ENCODE measurements around the gene PGM2. TPM values are rescaled to one million over a fixed set of nuclear protein-coding genes. Genes with fewer than 3 reads are reported as not detected.

Gene PGM2
- polyA plus RNA-seq, 1 donor from 2014 or later = 9.3 TPM

DNA sequence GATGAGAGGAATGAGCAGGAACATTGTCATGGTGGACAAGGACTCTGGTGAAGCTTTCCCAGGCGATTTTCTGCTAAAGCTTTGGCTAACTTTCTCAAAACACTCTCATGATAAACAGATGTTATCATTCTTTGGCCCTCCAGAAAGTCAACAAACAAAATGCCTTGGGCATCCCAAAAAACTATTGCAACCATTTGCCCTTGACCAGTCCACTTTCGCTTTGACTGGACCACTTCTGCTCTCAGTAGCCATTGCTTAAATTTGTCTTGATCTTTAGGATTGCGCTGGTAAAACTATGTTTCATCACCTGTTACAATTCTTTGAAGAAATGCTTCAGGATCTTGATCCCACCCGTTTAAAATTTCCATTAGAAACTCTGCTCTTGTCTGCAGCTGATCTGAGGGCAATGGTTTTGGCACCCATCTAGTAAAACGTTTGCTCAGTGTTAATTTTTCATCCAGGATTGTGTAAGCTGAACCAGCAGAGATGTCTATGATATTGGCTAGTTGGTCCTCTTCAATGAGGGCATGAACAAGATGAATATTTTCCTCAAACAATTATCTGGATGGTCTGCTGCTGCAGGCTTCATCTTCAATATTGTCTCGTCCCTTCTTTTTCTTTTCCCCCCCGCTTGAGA, 79.2 kb downstream of the PGM2 start:
- Histone ChIP-seq H3K36me3 (ENCODE audit: insufficient read depth, low read length) (no peaks in the 10 kb centered on the region), H3K79me2 (replicated peaks; ENCODE audit: insufficient read depth, low read length) (no peaks in the 10 kb centered on the region), H3K4me2 (ENCODE audit: low read length) (no peak overlapping the region), H3K4me3 (ENCODE audit: low read length) (no peak overlapping the region), H3K9ac (ENCODE audit: low read length) (no peak overlapping the region), H4K20me1 (ENCODE audit: insufficient read depth) (no peaks in the 10 kb centered on the region), H3K27ac (ENCODE audit: low read length) (no peak overlapping the region), H3F3A (ENCODE audit: insufficient read depth, low read length, poor library complexity, severe bottlenecking) (no peaks in the 10 kb centered on the region), H2AFZ (ENCODE audit: low read depth, low read length) (no peak overlapping the region), H3K9me2 (ENCODE audit: insufficient read depth, low read length) (no peaks in the 10 kb centered on the region), H3K27me3 (ENCODE audit: insufficient read depth, low read depth, low read length) (no peaks in the 10 kb centered on the region), H3K9me3 (ENCODE audit: low read length) (no peaks in the 10 kb centered on the region)
- TF ChIP-seq SMC3 (conservative IDR thresholded peaks at IDR 0.05; ENCODE audit: poor library complexity) = no peak
- no peak for TF ChIP-seq EP300 (conservative IDR thresholded peaks at IDR 0.05; ENCODE audit: poor library complexity, severe bottlenecking)
- TF ChIP-seq EZH2 (IDR thresholded peaks at IDR 0.05; ENCODE audit: borderline replicate concordance, insufficient read depth, low read length, poor library complexity, severe bottlenecking) = no peak
- TF ChIP-seq, protein P1, sequence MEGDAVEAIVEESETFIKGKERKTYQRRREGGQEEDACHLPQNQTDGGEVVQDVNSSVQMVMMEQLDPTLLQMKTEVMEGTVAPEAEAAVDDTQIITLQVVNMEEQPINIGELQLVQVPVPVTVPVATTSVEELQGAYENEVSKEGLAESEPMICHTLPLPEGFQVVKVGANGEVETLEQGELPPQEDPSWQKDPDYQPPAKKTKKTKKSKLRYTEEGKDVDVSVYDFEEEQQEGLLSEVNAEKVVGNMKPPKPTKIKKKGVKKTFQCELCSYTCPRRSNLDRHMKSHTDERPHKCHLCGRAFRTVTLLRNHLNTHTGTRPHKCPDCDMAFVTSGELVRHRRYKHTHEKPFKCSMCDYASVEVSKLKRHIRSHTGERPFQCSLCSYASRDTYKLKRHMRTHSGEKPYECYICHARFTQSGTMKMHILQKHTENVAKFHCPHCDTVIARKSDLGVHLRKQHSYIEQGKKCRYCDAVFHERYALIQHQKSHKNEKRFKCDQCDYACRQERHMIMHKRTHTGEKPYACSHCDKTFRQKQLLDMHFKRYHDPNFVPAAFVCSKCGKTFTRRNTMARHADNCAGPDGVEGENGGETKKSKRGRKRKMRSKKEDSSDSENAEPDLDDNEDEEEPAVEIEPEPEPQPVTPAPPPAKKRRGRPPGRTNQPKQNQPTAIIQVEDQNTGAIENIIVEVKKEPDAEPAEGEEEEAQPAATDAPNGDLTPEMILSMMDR (IDR thresholded peaks at IDR 0.05; ENCODE audit: poor library complexity, severe bottlenecking) = no peak
- no peak for TF ChIP-seq TAF1 (IDR thresholded peaks at IDR 0.05; ENCODE audit: low read depth)
- no peak for TF ChIP-seq RAD21 (conservative IDR thresholded peaks at IDR 0.05)
- TF ChIP-seq, protein P2, sequence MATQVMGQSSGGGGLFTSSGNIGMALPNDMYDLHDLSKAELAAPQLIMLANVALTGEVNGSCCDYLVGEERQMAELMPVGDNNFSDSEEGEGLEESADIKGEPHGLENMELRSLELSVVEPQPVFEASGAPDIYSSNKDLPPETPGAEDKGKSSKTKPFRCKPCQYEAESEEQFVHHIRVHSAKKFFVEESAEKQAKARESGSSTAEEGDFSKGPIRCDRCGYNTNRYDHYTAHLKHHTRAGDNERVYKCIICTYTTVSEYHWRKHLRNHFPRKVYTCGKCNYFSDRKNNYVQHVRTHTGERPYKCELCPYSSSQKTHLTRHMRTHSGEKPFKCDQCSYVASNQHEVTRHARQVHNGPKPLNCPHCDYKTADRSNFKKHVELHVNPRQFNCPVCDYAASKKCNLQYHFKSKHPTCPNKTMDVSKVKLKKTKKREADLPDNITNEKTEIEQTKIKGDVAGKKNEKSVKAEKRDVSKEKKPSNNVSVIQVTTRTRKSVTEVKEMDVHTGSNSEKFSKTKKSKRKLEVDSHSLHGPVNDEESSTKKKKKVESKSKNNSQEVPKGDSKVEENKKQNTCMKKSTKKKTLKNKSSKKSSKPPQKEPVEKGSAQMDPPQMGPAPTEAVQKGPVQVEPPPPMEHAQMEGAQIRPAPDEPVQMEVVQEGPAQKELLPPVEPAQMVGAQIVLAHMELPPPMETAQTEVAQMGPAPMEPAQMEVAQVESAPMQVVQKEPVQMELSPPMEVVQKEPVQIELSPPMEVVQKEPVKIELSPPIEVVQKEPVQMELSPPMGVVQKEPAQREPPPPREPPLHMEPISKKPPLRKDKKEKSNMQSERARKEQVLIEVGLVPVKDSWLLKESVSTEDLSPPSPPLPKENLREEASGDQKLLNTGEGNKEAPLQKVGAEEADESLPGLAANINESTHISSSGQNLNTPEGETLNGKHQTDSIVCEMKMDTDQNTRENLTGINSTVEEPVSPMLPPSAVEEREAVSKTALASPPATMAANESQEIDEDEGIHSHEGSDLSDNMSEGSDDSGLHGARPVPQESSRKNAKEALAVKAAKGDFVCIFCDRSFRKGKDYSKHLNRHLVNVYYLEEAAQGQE (IDR thresholded peaks at IDR 0.05; ENCODE audit: borderline replicate concordance) = no peak
- no peak for TF ChIP-seq MXI1 (conservative IDR thresholded peaks at IDR 0.05; ENCODE audit: poor library complexity, severe bottlenecking)
- TF ChIP-seq POLR2AphosphoS5 (IDR thresholded peaks at IDR 0.05) = no peak

DNA sequence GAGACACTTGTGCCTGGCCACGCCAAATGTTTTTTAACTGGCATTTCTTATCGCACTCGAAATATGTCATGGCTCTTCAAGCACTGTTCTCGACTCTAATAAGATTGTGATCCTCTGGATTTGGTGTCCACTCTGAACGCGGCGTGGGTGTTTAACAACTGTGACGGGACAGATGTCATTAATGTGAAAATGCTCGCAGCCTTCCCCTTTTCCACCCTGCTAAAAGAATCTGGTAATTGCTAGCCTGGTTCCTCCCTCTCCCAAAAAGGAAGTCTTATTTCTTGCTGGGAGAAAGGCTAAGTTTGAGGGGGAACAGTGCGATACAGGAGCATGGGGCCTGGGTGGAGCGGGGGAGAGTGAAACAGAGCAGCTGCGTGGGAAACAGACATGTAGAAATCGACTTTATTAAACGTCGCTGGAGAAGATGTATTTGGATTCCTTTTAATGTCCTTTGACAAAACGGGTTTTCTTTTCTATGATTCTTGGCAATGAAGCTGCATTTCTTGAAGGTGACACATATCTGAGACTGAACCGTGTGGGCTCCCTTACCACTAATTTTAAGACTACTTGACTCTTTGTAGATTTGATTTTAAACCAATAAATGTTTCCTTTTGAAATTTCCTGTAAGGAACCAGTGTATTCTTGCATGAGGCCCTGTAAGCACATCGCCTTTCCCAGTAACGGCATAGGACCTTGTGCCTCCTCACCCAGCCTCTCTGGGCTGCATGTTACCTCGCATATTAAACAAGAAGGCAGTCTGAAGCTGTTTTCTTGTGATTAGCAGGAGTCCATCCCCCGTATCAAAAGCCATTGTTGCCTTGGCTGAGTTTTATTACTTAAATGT, 82.2 kb downstream of the PGM2 start:
- no peak overlapping the region for H3K4me3 ChIP-seq (ENCODE audit: low read length)
- no peaks in the 10 kb centered on the region for H3K9me3 ChIP-seq (ENCODE audit: low read length)
- no peaks in the 10 kb centered on the region for H3K36me3 ChIP-seq (ENCODE audit: insufficient read depth, low read length)
- H3K27ac ChIP-seq (ENCODE audit: low read length) = no peak overlapping the region
- H3F3A ChIP-seq (ENCODE audit: insufficient read depth, low read length, poor library complexity, severe bottlenecking) = no peaks in the 10 kb centered on the region
- H3K9me2 ChIP-seq (ENCODE audit: insufficient read depth, low read length) = no peaks in the 10 kb centered on the region
- H3K9ac ChIP-seq (ENCODE audit: low read length) = no peak overlapping the region
- H3K79me2 ChIP-seq (replicated peaks; ENCODE audit: insufficient read depth, low read length) = no peaks in the 10 kb centered on the region
- H4K20me1 ChIP-seq (ENCODE audit: insufficient read depth) = no peaks in the 10 kb centered on the region
- H3K27me3 ChIP-seq (ENCODE audit: insufficient read depth, low read depth, low read length) = no peaks in the 10 kb centered on the region
- TF ChIP-seq RAD21 (conservative IDR thresholded peaks at IDR 0.05) (no peak), TAF1 (IDR thresholded peaks at IDR 0.05; ENCODE audit: low read depth) (no peak), POLR2AphosphoS5 (IDR thresholded peaks at IDR 0.05) (no peak), EP300 (conservative IDR thresholded peaks at IDR 0.05; ENCODE audit: poor library complexity, severe bottlenecking) (no peak), EZH2 (IDR thresholded peaks at IDR 0.05; ENCODE audit: borderline replicate concordance, insufficient read depth, low read length, poor library complexity, severe bottlenecking) (no peak)
- TF ChIP-seq, protein P2 (IDR thresholded peaks at IDR 0.05; ENCODE audit: borderline replicate concordance) = no peak
- H2AFZ ChIP-seq (ENCODE audit: low read depth, low read length) = no peak overlapping the region
- no peak overlapping the region for H3K4me2 ChIP-seq (ENCODE audit: low read length)
